ENCODE data around the gene NF2.
"Not testable (repeated sequence)": the region's sequence is repeated elsewhere in the genome, so short reads cannot be mapped to it uniquely, and the experiment has no call there.

The NF2 gene

DNA sequence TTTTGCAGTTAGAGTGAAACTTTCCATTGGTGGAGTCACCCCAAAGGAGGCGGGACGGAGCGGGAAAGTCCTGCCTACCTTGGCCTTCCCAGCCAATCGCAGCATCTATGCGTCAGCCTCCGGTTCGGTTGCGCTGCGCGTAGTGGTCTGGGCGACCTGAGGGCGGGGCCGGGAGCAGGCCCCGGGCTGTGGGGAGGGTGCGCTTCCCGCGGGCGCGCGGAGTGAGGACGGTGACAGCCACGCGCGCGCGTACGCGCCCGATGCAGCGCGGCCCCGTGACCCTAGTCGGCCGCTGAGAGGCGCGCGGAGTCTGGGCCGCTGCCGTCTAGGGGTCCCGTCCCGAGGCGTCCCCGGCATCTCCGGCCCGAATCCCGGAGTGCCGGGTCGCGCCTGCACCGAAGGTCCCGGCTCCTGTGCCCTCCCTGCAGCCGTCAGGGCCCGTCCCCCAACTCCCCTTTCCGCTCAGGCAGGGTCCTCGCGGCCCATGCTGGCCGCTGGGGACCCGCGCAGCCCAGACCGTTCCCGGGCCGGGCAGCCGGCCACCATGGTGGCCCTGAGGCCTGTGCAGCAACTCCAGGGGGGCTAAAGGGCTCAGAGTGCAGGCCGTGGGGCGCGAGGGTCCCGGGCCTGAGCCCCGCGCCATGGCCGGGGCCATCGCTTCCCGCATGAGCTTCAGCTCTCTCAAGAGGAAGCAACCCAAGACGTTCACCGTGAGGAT lies at the start of gene NF2:
NF2 (plus strand) TSS at position 276 of the 718 bp plus-strand sequence; CDS start at position 642, 366 bp downstream.
- DNase-seq: peak; percentile 96

DNA sequence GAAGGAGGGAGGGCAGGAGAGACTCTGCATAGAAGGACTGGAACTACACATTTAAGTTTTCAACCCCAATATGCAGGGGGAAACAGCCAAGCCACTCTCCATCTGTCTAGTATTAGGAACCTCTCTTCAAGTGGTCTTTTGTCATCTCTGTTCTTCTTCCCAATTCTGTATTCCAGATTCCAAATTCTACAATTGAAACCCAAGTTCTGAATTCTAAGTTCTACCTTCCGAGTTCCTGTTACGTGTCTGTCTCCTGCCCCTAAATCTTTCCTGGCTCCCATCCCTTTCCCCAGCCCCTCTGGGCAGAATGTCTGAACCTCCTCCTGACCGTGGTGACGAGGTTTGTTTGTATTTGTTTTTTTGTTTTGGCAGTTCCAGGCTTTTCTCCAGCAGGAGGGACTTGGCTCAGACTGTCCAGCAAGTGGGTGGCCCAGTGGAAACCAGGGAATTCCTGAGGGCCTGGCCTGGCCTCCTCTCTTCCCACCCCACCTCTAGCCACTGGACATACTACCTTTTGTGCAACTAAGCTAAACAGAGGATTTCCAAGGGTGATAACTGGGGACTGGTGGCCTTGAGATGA lies 48.3 kb upstream of the NF2 start:
- no peak for DNase-seq

DNA sequence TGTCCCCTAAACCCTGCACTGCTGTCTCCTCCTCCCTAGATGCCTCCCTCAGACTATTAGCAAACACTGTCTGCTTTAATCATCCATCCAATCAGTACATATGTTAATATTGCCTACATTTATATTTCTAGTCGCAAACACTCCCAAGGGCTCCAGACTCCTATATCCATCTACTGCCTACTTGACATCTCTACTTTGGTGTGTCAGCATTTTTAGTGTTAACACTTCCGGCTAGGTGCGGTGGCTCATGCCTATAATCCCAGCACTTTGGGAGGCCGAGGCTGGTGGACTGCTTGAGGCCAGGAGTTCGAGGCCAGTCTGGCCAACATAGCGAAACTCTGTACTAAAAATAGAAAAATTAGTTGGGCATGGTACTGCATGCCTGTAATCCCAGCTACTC lies 44.4 kb upstream of the NF2 start:
- DNase-seq: no peak

DNA sequence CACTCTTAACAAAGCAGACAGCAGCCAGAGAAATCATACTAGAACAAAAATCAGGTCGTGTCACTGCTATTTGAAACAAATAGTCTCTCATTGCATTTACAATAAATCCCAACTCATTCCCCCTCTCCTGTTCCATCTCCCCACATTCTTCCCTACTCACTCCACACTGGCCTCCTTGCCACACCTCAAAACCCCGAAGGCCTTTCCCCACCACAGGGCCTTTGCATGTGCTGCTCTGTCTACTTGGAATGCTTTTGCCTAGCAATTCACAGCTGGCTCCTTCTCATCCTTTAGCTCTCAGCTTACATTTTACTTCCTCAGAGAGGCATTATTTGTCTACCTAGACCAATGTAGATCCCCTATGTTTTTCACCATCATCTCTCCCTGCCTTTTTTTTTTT lies 43.6 kb upstream of the NF2 start:
- no peak for DNase-seq

DNA sequence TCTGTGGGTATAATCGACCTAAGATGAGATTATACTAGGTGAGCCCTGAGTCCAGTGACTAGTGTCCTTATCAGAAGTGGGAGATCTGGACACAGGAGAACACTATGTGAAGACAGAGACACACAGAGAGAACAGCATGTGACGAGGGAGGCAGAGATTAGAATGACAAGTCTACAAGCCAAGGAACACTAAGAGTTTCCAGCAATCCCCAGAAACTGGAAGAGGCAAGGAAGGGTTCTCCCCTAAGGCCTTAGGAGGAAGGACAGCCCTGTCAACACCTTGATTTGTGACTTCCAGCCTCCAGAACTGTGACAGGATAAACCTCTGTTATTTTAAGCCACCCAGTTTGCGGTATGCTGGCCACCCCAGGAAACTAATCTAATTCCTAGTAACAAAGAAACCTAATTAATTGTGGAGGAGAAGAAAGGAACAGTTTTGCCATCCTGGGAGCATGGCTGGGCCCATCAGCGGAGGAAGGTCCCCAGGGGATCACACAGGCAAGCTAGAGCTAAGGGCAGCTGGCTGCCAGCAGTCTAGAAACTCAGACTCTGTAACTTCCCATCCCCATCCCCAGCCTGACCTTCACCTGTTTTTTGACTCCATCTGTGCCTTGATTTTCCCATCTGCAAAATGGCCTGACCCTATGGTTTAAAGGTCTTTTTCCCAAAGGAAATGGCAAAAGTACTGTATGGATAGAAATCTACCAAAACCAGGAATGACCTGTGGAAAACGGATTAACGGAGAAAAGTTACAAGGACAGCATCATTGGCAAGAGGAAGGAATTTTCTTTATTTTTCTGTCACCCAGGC lies 39.6 kb upstream of the NF2 start:
- DNase-seq: no peak

DNA sequence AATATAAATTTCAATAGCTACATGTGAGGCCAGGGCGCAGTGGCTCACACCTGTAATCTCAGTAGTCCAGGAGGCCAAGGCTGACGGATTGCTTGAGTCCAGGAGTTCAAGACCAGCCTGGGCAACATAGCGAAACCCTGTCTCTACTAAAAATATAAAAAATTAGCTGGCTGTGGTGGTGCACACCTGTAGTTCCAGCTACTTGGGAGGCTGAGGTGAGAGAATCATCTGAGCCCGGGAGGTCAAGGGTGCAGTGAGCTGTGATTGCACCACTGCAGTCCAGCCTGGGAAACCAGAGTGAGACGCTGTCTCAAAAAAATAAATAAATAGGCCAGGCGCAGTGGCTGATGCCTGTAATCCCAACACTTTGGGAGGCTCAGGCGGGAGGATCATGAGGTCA lies 36.9 kb upstream of the NF2 start:
- not testable (repeated sequence) for DNase-seq

DNA sequence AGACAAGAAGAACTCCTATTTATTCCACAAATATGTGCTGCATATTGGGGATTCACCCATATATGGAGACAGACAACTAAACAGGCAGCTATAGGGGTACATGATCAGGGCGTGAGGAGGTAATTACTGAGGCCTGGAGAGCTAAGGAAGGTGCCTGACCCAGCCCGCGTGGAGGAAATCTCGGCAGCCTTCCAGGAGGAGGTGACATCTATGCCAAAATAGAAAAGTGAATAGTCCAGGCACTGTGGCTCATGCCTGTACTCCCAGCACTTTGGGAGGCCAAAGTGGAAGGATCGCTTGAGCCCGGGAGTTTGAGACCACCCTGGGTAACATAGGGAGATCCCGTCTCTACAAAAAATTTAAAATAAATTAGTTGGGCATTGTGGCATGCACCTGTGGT lies 36.1 kb upstream of the NF2 start:
- DNase-seq: no peak

DNA sequence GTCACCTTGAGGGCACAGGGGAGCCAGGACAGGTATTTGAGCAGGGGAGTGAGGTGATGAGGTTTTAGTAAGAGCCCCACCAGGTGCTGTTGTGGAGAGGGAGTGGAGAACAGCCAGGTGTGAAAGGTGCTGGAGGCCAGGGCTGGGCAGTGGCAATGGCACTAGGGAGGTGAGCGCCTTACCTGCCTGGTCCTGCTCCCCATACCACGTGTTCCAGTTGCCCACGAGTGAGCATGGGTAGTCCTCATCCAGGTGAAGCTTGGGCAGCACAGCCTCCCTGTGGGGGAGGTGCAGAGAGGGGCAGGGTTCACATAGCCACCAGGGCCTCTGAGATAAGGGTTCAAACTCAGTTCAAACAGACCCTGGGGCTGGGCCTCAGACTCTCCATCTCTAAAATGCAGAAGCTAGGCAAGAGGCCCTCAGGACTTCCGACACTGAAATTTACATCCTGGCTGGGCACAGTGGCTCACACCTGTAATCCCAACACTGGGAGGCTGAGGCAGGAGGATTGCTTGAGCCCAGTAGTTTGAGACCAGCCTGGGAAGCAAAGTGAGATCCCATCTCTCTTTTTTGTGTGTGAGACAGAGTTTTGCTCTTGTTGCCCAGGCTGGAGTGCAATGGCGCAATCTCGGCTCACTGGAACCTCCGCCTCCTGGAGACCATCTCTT lies 34.3 kb upstream of the NF2 start:
- DNase-seq: no peak

DNA sequence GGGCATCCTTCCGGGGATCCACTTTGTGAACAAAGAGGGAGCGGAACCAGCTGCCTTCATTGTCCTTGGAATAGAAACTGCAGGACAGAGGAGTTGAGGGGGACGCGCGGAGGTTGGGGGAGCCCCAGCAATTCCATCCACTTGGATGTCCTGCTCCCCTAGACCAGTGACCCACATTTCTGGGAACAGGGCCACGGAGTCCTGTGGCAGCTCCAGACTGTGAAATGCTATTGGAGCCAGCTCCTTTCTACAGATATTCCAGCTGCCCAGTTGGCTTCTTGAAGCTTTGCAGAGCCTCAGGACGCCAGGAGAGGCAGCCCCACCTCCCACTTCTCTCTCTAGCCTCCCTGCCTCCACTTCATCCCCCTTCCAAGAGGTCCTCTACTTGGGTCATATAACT lies 33.0 kb upstream of the NF2 start:
- no peak for DNase-seq

DNA sequence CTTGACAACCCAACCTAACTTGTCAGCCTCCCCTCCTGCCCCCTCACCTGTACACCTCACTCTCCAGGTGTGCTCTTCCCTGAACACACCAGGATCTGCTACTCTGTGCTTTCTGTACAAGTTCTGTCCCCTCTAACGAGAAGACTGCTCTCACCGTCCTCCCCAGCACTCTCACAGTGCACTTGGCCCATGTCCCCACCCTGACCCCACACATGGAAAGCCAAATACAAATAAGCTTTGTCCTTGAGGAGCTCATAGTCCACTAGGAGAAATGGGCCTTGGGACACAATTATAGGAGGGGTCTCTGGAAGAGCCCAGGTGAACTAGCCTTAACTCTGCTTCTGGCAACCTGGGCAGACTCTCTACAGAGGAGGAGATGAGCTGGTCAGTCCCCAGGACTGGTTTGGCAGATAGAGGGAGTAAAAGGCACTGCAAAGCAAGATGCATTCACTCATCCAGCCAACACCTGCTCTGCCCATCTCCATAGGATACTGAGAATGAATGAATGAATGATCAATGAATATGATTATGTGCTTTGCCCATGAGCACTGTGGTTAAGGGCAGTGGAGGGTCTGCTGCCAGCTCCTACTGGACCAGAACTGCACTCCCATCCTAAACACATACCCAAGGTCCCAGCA lies 32.4 kb upstream of the NF2 start:
- no peak for DNase-seq

DNA sequence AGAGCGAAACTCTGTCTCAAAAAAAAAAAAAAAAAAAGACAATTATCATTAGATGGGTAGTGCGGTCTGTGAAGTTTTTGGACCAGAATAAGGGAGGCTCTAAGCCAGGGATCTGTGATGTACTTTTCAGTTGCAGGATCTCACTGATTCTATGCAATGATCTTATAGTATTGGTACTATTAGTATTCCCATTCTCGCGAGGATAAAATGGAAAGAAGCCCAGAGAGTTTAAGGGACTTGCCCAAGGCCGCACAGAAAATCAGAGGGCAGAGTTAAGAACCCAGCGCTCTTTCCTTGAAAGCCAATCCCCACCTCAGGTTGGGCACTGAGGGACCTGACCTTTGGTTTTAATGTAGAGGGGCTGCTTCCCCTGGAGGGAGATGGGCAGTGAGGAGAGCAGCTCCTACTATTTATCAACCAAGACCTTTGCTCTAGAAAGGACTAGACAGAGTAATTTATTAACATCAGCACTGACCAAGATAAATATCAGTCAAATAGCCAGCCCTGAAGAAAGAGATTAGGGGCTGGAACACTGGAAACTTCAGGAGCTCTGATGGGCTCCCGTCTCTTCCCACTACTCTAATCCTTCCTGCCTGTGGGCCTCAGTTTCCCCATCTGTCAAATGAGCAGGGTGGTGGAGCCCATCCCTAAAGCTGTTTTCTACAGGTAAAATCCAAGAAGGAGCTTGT lies 28.5 kb upstream of the NF2 start:
- no peak for DNase-seq

DNA sequence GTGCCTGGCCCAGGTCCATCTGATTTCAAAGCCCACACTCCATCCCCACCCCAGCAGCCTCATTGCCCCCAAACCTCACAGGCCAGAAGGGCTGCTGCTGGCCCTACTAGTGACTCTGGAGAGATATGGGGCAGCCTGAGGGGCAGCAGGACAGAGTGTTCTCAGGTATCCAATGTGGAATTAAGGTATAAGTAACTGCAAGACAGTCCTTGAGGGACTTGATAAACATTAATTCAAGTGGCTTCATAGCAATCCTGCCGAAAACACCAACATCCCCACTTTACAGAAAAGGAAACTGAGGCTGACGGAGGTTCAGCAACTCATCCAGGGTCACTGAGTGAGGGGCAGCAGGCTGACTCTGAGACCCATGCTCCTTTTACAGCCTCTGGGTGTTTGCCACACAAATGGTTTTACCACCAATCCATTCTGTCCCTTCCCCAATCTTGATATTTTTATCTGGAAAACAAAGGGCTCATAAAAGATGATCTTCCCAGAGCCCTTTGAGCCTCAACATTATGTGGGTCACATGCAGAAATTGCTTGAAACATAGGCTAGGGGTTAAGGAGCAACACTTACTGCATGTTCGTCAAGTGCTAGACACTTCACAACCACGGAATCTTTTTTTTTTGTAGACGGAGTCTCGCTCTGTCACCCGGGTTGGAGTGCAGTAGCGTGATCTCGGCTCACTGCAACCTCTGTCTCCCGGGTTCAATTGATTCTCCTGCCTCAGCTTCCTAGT lies 24.8 kb upstream of the NF2 start:
- DNase-seq: no peak

DNA sequence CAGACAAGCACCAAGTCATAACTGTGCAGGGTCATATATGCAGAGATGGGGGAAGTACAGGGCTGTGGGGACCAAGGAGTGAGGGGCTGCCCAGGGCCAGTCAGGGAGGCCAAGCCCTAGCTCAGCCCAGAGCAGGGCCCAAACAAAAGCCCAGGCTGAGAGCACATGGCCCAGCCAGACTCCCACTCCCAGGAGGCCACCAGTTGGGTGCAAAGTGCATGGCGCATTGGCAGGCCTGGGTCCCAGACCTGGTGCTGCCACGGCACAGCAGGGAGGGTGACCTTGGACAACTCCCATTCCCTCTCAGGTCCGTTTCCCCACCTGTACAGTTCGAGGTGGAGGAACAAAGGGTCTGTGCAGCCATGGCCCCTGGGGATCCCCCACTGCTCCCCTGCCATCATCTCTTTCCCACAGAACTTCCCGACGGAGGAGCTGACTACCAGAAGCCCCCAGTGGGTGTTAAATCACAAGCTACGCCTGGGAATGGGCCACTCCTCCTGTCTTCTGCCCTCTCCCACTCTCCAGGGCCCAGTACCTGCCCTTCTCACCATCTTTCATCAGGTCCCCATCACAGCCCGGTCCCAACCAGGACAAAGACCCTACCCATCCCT lies 23.1 kb upstream of the NF2 start:
- no peak for DNase-seq

DNA sequence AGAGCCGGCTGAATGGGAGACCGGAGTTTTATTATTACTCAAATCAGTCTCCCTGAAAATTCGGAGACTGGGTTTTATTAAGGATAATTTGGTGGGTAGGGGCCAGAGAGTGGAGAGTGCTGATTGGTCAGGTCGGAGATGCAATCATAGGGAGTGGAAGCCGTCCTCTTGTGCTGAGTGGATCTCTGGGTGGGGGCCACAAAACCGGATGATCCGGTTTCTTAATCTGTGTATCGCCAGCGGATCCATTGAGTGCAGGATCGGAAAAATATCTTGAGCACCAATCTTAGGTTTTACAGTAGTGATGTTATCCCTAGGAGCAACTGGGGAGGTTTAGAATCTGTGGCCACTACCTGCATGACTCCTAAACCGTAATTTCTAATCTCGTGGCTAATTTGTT lies 21.6 kb upstream of the NF2 start:
- no peak for DNase-seq

DNA sequence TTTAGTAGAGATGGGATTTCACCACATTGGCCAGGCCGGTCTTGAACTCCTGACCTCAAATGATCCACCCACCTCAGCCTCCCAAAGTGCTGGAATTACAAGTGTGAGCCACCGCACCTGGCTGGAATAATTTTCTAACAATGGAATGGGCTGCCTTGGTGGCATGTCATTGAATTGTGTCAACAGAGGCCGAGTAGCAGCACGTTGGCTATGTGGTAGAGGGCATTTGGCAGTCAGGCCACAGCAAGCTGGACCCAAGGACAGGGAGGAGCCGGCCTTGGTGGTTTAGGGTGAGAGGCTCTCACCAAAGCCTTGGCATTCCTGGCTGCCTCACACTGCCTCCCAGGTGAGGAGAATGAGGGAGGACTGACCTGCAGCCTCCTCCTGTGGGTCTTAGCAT lies 18.5 kb upstream of the NF2 start:
- DNase-seq: no peak

DNA sequence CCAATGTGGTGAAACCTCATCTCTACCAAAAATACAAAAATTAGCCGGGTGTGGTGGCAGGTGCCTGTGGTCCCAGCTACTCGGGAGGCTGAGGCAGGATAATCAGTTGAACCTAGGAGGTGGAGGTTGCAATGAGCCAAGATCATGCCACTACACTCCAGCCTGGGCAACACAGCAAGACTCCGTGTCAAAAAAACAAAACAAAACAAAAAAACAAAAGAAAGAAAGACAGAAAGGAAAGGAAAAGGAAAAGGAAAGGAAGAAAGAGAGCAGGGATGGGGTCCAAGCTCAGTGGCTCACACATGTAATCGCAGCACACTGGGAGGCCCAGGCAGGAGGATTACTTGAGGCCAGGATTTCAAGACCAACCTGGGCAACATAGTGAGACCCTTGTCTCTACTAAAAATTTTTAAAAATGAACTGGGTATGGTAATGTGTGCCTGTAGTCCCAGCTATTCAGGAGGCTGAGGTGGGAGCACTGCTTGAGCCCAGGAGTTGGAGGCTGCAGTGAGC lies 17.2 kb upstream of the NF2 start:
- not testable (repeated sequence) for DNase-seq

DNA sequence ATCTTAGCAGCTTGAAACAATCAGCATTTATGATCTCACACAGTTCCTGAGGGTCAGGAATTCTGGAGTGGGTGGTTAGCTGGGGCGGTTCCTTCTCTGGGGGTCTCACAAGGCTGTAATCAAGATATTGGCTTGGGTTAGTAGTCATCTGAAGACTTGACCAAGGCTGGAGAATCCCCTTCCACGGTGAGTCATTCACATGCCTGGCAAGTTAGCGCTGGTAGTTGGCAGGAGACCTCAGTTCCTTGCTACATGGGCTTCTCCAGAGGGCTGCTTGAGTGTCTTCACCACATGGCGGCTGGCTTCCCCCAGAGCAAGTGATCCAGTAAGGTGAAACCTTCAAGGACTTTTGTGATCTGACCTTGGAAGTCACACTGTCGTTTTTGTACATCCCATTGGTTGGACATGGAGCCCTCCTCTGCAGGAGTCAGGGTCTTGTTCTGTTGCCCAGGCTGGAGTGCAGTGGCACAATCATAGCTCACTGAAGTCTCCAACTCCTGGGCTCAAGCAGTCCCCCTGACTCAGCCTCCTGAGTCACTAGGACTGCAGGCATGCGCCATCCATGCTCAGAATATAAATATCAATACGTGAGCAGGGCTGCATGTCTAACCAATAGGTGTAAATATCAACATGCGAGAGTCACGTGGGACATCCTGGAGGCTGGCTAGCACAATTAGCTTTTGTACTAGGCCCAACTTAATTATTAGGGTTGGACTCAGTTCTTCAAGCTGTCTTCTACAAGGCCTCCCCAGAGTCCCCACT lies 15.3 kb upstream of the NF2 start:
- DNase-seq: no peak

DNA sequence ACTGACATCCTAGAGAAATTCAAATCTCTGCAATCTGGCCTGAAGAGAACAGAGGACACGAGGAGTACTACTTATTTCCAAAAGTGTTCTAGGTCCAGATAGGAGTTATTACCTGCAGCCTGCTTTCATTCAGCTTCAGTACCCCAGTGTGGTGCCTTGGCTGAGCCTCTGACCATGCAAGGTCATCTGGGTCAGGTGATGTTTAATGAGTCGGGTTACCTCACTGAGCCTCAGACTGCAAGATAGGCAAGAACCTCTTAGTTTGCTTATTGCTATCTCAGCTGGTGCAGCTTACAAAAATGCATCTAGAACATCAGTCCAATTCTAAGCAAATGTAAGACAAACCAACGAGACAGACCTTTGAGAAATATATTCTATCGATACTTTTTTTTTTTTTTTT lies 9.5 kb upstream of the NF2 start:
- no peak for DNase-seq

DNA sequence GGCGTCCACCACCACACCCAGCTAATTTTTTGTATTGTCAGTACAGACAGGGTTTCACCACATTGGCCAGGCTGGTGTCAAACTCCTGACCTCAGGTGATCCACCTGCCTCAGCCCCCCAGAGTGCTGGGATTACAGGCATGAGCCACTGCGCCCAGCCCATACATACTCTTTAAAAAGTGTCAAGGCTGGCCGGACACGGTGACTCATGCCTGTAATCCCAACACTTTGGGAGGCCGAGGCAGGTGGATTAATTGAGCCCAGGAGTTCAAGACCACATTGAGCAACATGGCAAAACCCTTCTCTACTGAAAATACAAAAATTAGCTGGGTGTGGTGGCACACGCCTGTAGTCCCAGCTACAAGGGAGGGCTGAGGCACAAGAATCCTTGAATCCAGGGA lies 9.0 kb upstream of the NF2 start:
- not testable (repeated sequence) for DNase-seq

DNA sequence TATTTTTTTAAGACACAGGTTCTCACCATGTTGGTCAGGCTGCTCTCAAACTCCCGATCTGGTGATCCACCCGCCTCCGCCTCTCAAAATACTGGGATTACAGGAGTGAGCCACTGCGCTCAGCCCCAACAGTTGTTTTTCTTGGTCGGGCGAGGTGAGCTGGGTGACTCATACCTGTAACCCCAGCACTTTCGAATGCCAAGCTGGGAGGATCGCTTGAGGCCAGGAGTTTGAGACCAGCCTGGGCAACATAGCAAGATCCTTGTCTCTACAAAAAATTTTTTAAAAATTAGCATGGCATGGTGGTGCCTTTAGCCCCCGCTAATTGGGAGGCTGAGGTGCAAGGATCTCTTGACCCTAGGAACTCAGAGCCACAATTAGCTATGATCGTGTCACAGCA lies 7.0 kb upstream of the NF2 start:
- DNase-seq: no peak

Measured in NCI-H1694 treated with DMSO at 0.1 percent for 48 hours (cell line).